Activated T-cell treated with anti-CD3 and anti-CD28 coated beads, Interleukin-2, amount 50 U/mL, for 72 hours (primary cell): ENCODE measurements around the gene TIGIT. TPM values are rescaled to one million over a fixed set of nuclear protein-coding genes. Genes with fewer than 3 reads are reported as not detected.

Experiments used
- ATAC-seq, 2 donors: fragments of 150-1000 bp; cut with Tn5 transposase; replicated peaks in 1 of 2; 2 replicates each; pipeline ENCODE4 v1.10.0; 2021; ENCODE audit warnings: moderate library complexity in 2 of 2, mild to moderate bottlenecking in 1 of 2
- DNase-seq, 2 donors: peaks; one replicate each; pipeline ENCODE4 v3.0.0; 2021 to 2022; ENCODE audit warnings: mixed read lengths in 1 of 2
- H3K27ac Mint-ChIP-seq: one replicate; pipeline ENCODE4 v1.8.0; 2022; ENCODE audit warnings: mild to moderate bottlenecking, moderate library complexity, mixed read lengths
- H3K27me3 Mint-ChIP-seq: one replicate; pipeline ENCODE4 v1.8.0; 2022; ENCODE audit warnings: low read depth, mixed read lengths
- H3K36me3 Mint-ChIP-seq, 2 donors: one replicate each; pipeline ENCODE4 v1.8.0; 2022; ENCODE audit warnings: mixed read lengths in 2 of 2, mild to moderate bottlenecking in 1 of 2; ENCODE audit not compliant: insufficient read depth in 2 of 2
- H3K4me1 Mint-ChIP-seq: one replicate; pipeline ENCODE4 v1.8.0; 2022; ENCODE audit warnings: low read depth, mixed read lengths
- H3K4me3 Mint-ChIP-seq, 2 donors: one replicate each; pipeline ENCODE4 v1.8.0; 2022; ENCODE audit warnings: mild to moderate bottlenecking in 2 of 2, mixed read lengths in 2 of 2, moderate library complexity in 2 of 2
- H3K9me3 Mint-ChIP-seq, 2 donors: one replicate each; pipeline ENCODE4 v1.8.0; 2022; ENCODE audit warnings: mixed read lengths in 2 of 2
- total RNA-seq, 2 donors: library from RNA; stranded (reverse); gene quantifications; one replicate each; pipeline ENCODE4 v1.2.3, GENCODE V29; 2022

The TIGIT gene
- total RNA-seq, 2 donors from 2014 or later, result 77.2 to 80.2 TPM

GRCh38 chr3:114318295-114318694, 24.5 kb downstream of the TIGIT start:
- Mint-ChIP-seq H3K4me1 (peaks cover 89% of the 10 kb centered on the region), H3K9me3 (peaks cover 0 to 3% of the 10 kb centered on the region in 2 donors), H3K27ac (peak overlapping the region; percentile 95), H3K27me3 (no peaks in the 10 kb centered on the region), H3K4me3 (peak overlapping the region; percentile 51 to 87), H3K36me3 (peaks cover 4 to 9% of the 10 kb centered on the region in 2 donors)
- DNase-seq, result peak; percentile 57 to 68
- peak; percentile 73 to 83 for ATAC-seq

DNA sequence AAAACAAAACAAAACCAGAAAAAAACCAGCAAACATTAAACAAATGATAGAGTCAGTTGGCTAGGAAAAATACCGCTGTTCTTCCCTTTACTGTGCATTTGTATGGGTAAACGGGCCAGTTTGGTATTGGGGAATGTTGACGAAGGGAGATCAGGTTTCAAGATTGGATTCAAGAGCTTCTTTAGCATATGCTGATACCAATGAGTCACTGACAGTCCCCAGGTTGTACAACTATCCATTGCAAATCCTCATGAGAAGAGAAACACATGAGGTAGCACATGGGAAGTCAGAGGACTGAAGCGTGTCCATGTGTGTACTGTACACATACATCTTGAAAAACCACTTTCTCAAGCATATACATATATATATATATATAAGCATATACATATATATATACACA, 25.6 kb downstream of the TIGIT start:
- DNase-seq (no peak), ATAC-seq (no peak)
- peak overlapping the region in 1 of 2 donors; percentile 30 for H3K4me3 Mint-ChIP-seq
- peaks cover 89% of the 10 kb centered on the region for H3K4me1 Mint-ChIP-seq
- H3K27me3 Mint-ChIP-seq, result no peaks in the 10 kb centered on the region
- H3K9me3 Mint-ChIP-seq, result no peaks in the 10 kb centered on the region
- H3K27ac Mint-ChIP-seq, result no peak overlapping the region
- H3K36me3 Mint-ChIP-seq, result peaks cover 1 to 4% of the 10 kb centered on the region in 2 donors

- H3K27ac Mint-ChIP-seq, result peak overlapping the region; percentile 41
- peaks cover under 1 to 4% of the 10 kb centered on the region in 2 donors for H3K36me3 Mint-ChIP-seq
- peak overlapping the region in 1 of 2 donors; percentile 13 for H3K4me3 Mint-ChIP-seq
- no peak for DNase-seq
- peaks cover 91% of the 10 kb centered on the region for H3K4me1 Mint-ChIP-seq
- H3K9me3 Mint-ChIP-seq, result no peaks in the 10 kb centered on the region
- H3K27me3 Mint-ChIP-seq, result no peaks in the 10 kb centered on the region
- ATAC-seq, result no peak
These were observed 26.4 kb downstream of the TIGIT start for GRCh38 chr3:114320246-114320645.

- H3K9me3 Mint-ChIP-seq, result peaks cover 0 to 3% of the 10 kb centered on the region in 2 donors
- DNase-seq (no peak), ATAC-seq (peak; percentile 71 to 77)
- peaks cover 2 to 7% of the 10 kb centered on the region in 2 donors for H3K36me3 Mint-ChIP-seq
- no peaks in the 10 kb centered on the region for H3K27me3 Mint-ChIP-seq
- peak overlapping the region; percentile 88 for H3K27ac Mint-ChIP-seq
- H3K4me1 Mint-ChIP-seq, result peaks cover 91% of the 10 kb centered on the region
- peak overlapping the region; percentile 41 to 64 for H3K4me3 Mint-ChIP-seq
These were observed 29.9 kb downstream of the TIGIT start for GRCh38 chr3:114323546-114324254.

GRCh38 chr3:114327665-114328064, 33.8 kb downstream of the TIGIT start:
- Mint-ChIP-seq H3K9me3 (peaks cover 4 to 6% of the 10 kb centered on the region in 2 donors), H3K27me3 (no peaks in the 10 kb centered on the region)
- ATAC-seq, result peak in 1 of 2 donors; percentile 8

GRCh38 chr3:114328345-114328744, 34.5 kb downstream of the TIGIT start:
- Mint-ChIP-seq H3K27me3 (no peaks in the 10 kb centered on the region), H3K4me1 (peaks cover 98% of the 10 kb centered on the region), H3K4me3 (peak overlapping the region; percentile 74 to 96), H3K9me3 (peaks cover 4 to 6% of the 10 kb centered on the region in 2 donors), H3K27ac (peak overlapping the region; percentile 99), H3K36me3 (peaks cover 8 to 14% of the 10 kb centered on the region in 2 donors)
- peak; percentile 32 to 38 for ATAC-seq
- no peak for DNase-seq

More at GRCh38 chr3:114327665-114328064, 33.8 kb downstream of the TIGIT start:
- peaks cover 98% of the 10 kb centered on the region for H3K4me1 Mint-ChIP-seq
- DNase-seq, result no peak
- peak overlapping the region; percentile 93 for H3K27ac Mint-ChIP-seq
- H3K4me3 Mint-ChIP-seq, result peak overlapping the region; percentile 61 to 67
- H3K36me3 Mint-ChIP-seq, result peaks cover 8 to 14% of the 10 kb centered on the region in 2 donors

- Mint-ChIP-seq H3K9me3 (peaks cover 4 to 6% of the 10 kb centered on the region in 2 donors), H3K4me1 (peaks cover 97% of the 10 kb centered on the region), H3K4me3 (peak overlapping the region; percentile 46 to 66), H3K27ac (peak overlapping the region; percentile 99), H3K36me3 (peaks cover 8 to 14% of the 10 kb centered on the region in 2 donors), H3K27me3 (no peaks in the 10 kb centered on the region)
- DNase-seq, result no peak
- peak; percentile 24 to 42 for ATAC-seq
These were observed 36.0 kb downstream of the TIGIT start for GRCh38 chr3:114329823-114330222.

DNA sequence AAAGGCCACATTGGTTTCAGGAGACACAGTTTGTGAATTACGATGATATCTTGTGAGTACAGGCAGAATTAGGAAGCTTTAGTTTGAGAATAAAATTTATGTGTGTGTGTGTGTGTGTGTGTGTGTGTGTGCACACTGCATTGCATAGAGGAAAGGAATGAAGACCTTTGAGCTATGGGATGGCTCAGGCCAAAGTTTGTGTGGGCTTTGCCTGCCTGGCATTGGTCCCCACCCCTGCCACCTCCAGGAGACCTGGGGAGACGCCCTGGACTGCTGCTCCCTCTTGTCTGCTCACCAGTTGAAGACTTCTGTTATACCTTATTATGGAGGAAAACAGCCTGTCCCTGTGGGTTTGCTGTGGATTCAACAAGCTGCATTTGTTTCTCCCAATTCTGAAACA, 37.2 kb downstream of the TIGIT start:
- peak overlapping the region in 1 of 2 donors; percentile 27 for H3K4me3 Mint-ChIP-seq
- peaks cover 4 to 6% of the 10 kb centered on the region in 2 donors for H3K9me3 Mint-ChIP-seq
- peak overlapping the region; percentile 98 for H3K27ac Mint-ChIP-seq
- no peak for DNase-seq
- no peak for ATAC-seq
- peaks cover 97% of the 10 kb centered on the region for H3K4me1 Mint-ChIP-seq
- H3K27me3 Mint-ChIP-seq, result no peaks in the 10 kb centered on the region
- H3K36me3 Mint-ChIP-seq, result peaks cover 8 to 16% of the 10 kb centered on the region in 2 donors

GRCh38 chr3:114331710-114332109, 37.9 kb downstream of the TIGIT start:
- peak; percentile 55 to 63 for ATAC-seq
- DNase-seq, result no peak
- Mint-ChIP-seq H3K36me3 (peaks cover 9 to 17% of the 10 kb centered on the region in 2 donors), H3K4me1 (peaks cover 95% of the 10 kb centered on the region), H3K9me3 (peaks cover 4 to 6% of the 10 kb centered on the region in 2 donors), H3K27ac (peak overlapping the region; percentile 98), H3K4me3 (peak overlapping the region; percentile 48 to 84), H3K27me3 (no peaks in the 10 kb centered on the region)

GRCh38 chr3:114332342-114333179, 38.7 kb downstream of the TIGIT start:
- Mint-ChIP-seq H3K36me3 (peaks cover 13 to 19% of the 10 kb centered on the region in 2 donors), H3K27me3 (no peaks in the 10 kb centered on the region), H3K9me3 (peaks cover 4 to 6% of the 10 kb centered on the region in 2 donors), H3K4me3 (peak overlapping the region; percentile 48 to 84), H3K27ac (peak overlapping the region; percentile 98), H3K4me1 (peaks cover 94% of the 10 kb centered on the region)
- DNase-seq (no peak), ATAC-seq (peak; percentile 44 to 51)

- Mint-ChIP-seq H3K4me3 (peak overlapping the region; percentile 40 to 84), H3K36me3 (peaks cover 13 to 19% of the 10 kb centered on the region in 2 donors), H3K9me3 (peaks cover 4 to 6% of the 10 kb centered on the region in 2 donors), H3K27me3 (no peaks in the 10 kb centered on the region), H3K27ac (peak overlapping the region; percentile 98), H3K4me1 (peaks cover 92% of the 10 kb centered on the region)
- DNase-seq, result no peak
- ATAC-seq, result peak; percentile 34 to 49
These were observed 39.5 kb downstream of the TIGIT start for GRCh38 chr3:114333180-114333922.

- Mint-ChIP-seq H3K4me3 (peak overlapping the region; percentile 40 to 84), H3K9me3 (peaks cover 0 to 6% of the 10 kb centered on the region in 2 donors), H3K36me3 (peaks cover 13 to 15% of the 10 kb centered on the region in 2 donors), H3K27me3 (no peaks in the 10 kb centered on the region), H3K4me1 (peaks cover 91% of the 10 kb centered on the region), H3K27ac (peak overlapping the region; percentile 98)
- ATAC-seq, result no peak
- DNase-seq, result no peak
These were observed 40.1 kb downstream of the TIGIT start for GRCh38 chr3:114333923-114334240.
